Ovary (tissue), 9 donors: Measurements from ENCODE around the gene S100PBP. TPM values are rescaled to one million over a fixed set of nuclear protein-coding genes. Genes with fewer than 3 reads are reported as not detected.
"Not testable (repeated sequence)": the region's sequence is repeated elsewhere in the genome, so short reads cannot be mapped to it uniquely, and the experiment has no call there.

Experiments used
- DNase-seq, 5 donors: peaks; one replicate each; pipeline ENCODE4 v3.0.0-alpha.2; 2019 to 2020
- H3K27ac ChIP-seq, 2 donors: fragments of 200-600 bp; one replicate each; pipeline versions ENCODE4 v1.5.1 to v1.8.0; 2019 to 2022
- H3K27me3 ChIP-seq: fragments of 200-600 bp; one replicate; pipeline ENCODE4 v1.8.0; 2022
- H3K36me3 ChIP-seq: fragments of 200-600 bp; sonication (generic); one replicate; pipeline ENCODE4 v1.5.1; 2019
- H3K4me1 ChIP-seq: one replicate; pipeline ENCODE4 v1.8.1; 2013; ENCODE audit warnings: mild to moderate bottlenecking, moderate library complexity; ENCODE audit not compliant: insufficient read depth
- H3K4me3 ChIP-seq: fragments of 200-600 bp; sonication (generic); one replicate; pipeline ENCODE4 v1.5.1; 2017
- H3K9me3 ChIP-seq, 2 donors: fragments of 200-600 bp in 1 of 2; sonication (generic) in 1 of 2; one replicate each; pipeline versions ENCODE4 v1.5.1 to v1.8.1; 2013 to 2019; ENCODE audit warnings: mild to moderate bottlenecking in 1 of 2, moderate library complexity in 1 of 2
- CTCF ChIP-seq, 3 donors: fragments of 450-650 bp in 2 of 3; fragments of 200-600 bp in 1 of 3; IDR thresholded peaks; one replicate each; pipeline versions ENCODE4 v1.5.1 to v1.8.0; 2016 to 2022; ENCODE audit warnings: antibody characterized with exemption in 3 of 3, mild to moderate bottlenecking in 1 of 3
- EP300 ChIP-seq: sonication (generic); formaldehyde crosslinking; IDR thresholded peaks from one replicate; pipeline ENCODE4 v1.6.1; 2017; ENCODE audit warnings: antibody characterized with exemption
- POLR2A ChIP-seq: fragments of 450-650 bp; IDR thresholded peaks from one replicate; pipeline ENCODE4 v1.6.1; 2017; ENCODE audit warnings: antibody characterized with exemption, mild to moderate bottlenecking, moderate library complexity
- WGBS, 3 donors: extraction: QIAGEN DNeasy Blood & Tissue Kit in 1 of 3; methylation state at CpG; one replicate each; pipeline versions ENCODE4 v1.1.5 to v1.1.7; 2013 to 2017; 5-methylcytosine and 5-hydroxymethylcytosine counted together
- intact Hi-C, 4 donors: fragments of 100-400 bp; cut with DNase I; formaldehyde crosslinking; loops; one replicate each; pipeline versions ENCODE4 v1.11.0 to v1.15.1; 2022 to 2023
- polyA plus RNA-seq, 2 donors: library from polyadenylated mRNA; stranded (reverse); fragments of 200-250 nt in 1 of 2; fragments of 350-450 nt in 1 of 2; fragmentation: Illumina TruSeq in 1 of 2; extraction: RNeasy Lipid Tissue Mini Kit (QIAGEN cat#74804) in 1 of 2; gene quantifications; one replicate each; pipeline ENCODE4 v1.2.3, GENCODE V29; 2013 to 2014
- total RNA-seq, 7 donors: library from RNA; depleted of rRNA in 2 of 7; stranded (reverse); fragments of >200 nt in 2 of 7; fragmentation: NEBNext Ultra II Directional in 3 of 7; extraction: Animal tissue kit (Norgen Biotek cat#: 25700) in 3 of 7; gene quantifications; one replicate each; pipeline versions ENCODE4 v1.1.0 to v1.2.4, GENCODE V29; 2016 to 2023
- donor health status: DM: no; HTN: no; CAD: no; lungs with moderate emphysema.
- donor health status: DM: no; HTN: no; CAD: no.
- donor health status: Bipolar disorder and iron deficiency.
- donor health status: DM: yes; HTN: yes; CAD: no.
- donor health status: DM: no; HTN: no; CAD: no.
- donor health status: DM: yes; HTN: yes; CAD: no.

The S100PBP gene
- total and polyA plus RNA-seq, 9 donors, result 18.1 to 64.2 (median 42.6) TPM

- Histone ChIP-seq H3K4me3 (no peak overlapping the region), H3K27me3 (no peaks in the 10 kb centered on the region), H3K27ac (no peak overlapping the region), H3K36me3 (no peaks in the 10 kb centered on the region), H3K9me3 (no peaks in the 10 kb centered on the region), H3K4me1 (no peaks in the 10 kb centered on the region)
- intact Hi-C loops, result no loop called here
- DNase-seq, result no peak
- TF ChIP-seq CTCF (IDR thresholded peaks at IDR 0.05), result no peak
- no peak for TF ChIP-seq EP300
- no peak for TF ChIP-seq POLR2A
- 90 to 93% (median 91%) methylated on average over 9 of the region's 9 CpGs for WGBS, 3 donors
Observed at GRCh38 chr1:32801096-32801715, 16.2 kb upstream of the S100PBP start.

- H3K27me3 ChIP-seq, DNase-seq, H3K36me3 ChIP-seq, H3K27ac ChIP-seq, H3K4me3 ChIP-seq, H3K4me1 ChIP-seq, intact Hi-C loops, H3K9me3 ChIP-seq: not testable (repeated sequence)
- 94 to 98% (median 97%) methylated on average over 6 to 28 of the region's 30 CpGs for WGBS, 3 donors
Observed at GRCh38 chr1:32804460-32804859, 13.0 kb upstream of the S100PBP start.

- intact Hi-C loops, result no loop called here
- no peaks in the 10 kb centered on the region for H3K9me3 ChIP-seq
- no peak for TF ChIP-seq POLR2A
- no peak for TF ChIP-seq CTCF (IDR thresholded peaks at IDR 0.05)
- TF ChIP-seq EP300, result no peak
- peaks cover 8% of the 10 kb centered on the region for H3K4me1 ChIP-seq
- no peak for DNase-seq
- H3K4me3 ChIP-seq, result no peak overlapping the region
- no peak overlapping the region for H3K27ac ChIP-seq
- no peaks in the 10 kb centered on the region for H3K36me3 ChIP-seq
- WGBS, 3 donors, result 72 to 80% (median 75%) methylated on average over 6 of the region's 6 CpGs
- no peaks in the 10 kb centered on the region for H3K27me3 ChIP-seq
Observed at GRCh38 chr1:32806290-32806689, 11.2 kb upstream of the S100PBP start.

GRCh38 chr1:32806910-32807523, 10.4 kb upstream of the S100PBP start:
- H3K36me3 ChIP-seq, result no peaks in the 10 kb centered on the region
- 24 to 35% (median 27%) methylated on average over 4 of the region's 4 CpGs for WGBS, 3 donors
- H3K27me3 ChIP-seq, result no peaks in the 10 kb centered on the region
- H3K4me3 ChIP-seq, result no peak overlapping the region
- TF ChIP-seq POLR2A (no peak), EP300 (no peak), CTCF (IDR thresholded peaks at IDR 0.05) (no peak)
- no peak overlapping the region for H3K27ac ChIP-seq
- intact Hi-C loops, result no loop called here
- H3K4me1 ChIP-seq, result peaks cover 12% of the 10 kb centered on the region
- no peak for DNase-seq
- no peaks in the 10 kb centered on the region for H3K9me3 ChIP-seq

- DNase-seq, result no peak
- no peaks in the 10 kb centered on the region for H3K27me3 ChIP-seq
- no peaks in the 10 kb centered on the region for H3K9me3 ChIP-seq
- no peaks in the 10 kb centered on the region for H3K36me3 ChIP-seq
- H3K27ac ChIP-seq, result no peak overlapping the region
- intact Hi-C loops, result no loop called here
- peaks cover 15% of the 10 kb centered on the region for H3K4me1 ChIP-seq
- no peak for TF ChIP-seq POLR2A
- no peak for TF ChIP-seq EP300
- TF ChIP-seq CTCF (IDR thresholded peaks at IDR 0.05), result no peak
- no peak overlapping the region for H3K4me3 ChIP-seq
- WGBS, 3 donors, result 96 to 97% (median 97%) methylated on average over 4 of the region's 4 CpGs
Observed at GRCh38 chr1:32808580-32808979, 8.9 kb upstream of the S100PBP start.
